Transverse colon (tissue), 4 donors: ENCODE data around the gene GADD45A.
A peak's percentile ranks its signal among the peaks of the same experiment; 100 is the strongest.

Experiments used
- EP300 ChIP-seq: sonication (generic); formaldehyde crosslinking; IDR thresholded peaks from one replicate; pipeline ENCODE4 v1.6.1; 2017; ENCODE audit warnings: antibody characterized with exemption, low read depth
- POLR2A ChIP-seq: fragments of 450-650 bp; IDR thresholded peaks from one replicate; pipeline ENCODE4 v1.6.1; 2016; ENCODE audit warnings: antibody characterized with exemption, mild to moderate bottlenecking, moderate library complexity
- POLR2AphosphoS5 ChIP-seq, 3 donors: sonication (generic); formaldehyde crosslinking; IDR thresholded peaks; one replicate each; pipeline ENCODE4 v1.6.1; 2016; ENCODE audit warnings: antibody characterized with exemption in 3 of 3
- TF ChIP-seq, protein P1 (sequence below), 5 experiments: fragments of 200-600 bp in 3 of 5; fragments of 450-650 bp in 2 of 5; sonication (generic) in 3 of 5; IDR thresholded peaks; 1 replicate in 2 of 5; 2 replicates in 3 of 5; pipeline ENCODE4 v1.5.1; 2016 to 2017; ENCODE audit warnings: antibody characterized with exemption in 5 of 5, inconsistent platforms in 3 of 5, mild to moderate bottlenecking in 2 of 5, moderate library complexity in 1 of 5

DNA sequence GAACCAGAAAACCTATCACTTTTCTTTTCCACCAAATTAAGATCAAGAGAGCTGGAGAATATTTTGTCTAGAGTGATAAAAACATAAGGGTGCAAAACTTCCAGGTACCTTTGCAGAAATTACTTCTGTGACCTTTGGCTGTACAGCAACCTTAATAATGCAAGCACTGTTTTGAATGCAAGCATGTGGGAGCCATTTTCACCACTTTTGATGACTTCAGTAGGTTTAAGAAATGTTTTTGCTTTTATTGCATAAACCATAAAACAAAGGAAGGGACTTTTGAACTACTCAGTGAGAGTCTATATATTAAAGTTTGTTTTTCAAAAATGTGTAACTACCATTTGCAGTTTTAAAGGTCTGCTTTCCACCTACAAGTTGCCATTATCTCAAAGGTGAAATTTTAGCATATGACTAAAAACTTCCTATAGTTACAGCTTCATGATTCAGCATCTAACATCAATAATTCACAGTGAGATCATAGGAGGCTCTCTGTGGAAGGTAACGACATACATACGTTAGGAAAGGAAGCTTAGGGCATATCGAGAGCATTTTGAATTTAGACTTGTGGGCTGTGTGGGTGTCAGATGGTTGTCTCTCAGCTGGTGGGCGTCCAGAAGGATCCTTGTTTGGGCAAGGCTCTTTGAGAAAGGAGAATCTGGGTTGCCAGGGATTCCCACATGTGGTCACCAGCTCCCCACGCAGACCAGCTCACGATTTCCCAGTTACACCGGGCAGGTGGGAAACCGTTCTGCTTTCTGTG is 1.1 kb upstream of the GADD45A start:
- TF ChIP-seq, protein P1, sequence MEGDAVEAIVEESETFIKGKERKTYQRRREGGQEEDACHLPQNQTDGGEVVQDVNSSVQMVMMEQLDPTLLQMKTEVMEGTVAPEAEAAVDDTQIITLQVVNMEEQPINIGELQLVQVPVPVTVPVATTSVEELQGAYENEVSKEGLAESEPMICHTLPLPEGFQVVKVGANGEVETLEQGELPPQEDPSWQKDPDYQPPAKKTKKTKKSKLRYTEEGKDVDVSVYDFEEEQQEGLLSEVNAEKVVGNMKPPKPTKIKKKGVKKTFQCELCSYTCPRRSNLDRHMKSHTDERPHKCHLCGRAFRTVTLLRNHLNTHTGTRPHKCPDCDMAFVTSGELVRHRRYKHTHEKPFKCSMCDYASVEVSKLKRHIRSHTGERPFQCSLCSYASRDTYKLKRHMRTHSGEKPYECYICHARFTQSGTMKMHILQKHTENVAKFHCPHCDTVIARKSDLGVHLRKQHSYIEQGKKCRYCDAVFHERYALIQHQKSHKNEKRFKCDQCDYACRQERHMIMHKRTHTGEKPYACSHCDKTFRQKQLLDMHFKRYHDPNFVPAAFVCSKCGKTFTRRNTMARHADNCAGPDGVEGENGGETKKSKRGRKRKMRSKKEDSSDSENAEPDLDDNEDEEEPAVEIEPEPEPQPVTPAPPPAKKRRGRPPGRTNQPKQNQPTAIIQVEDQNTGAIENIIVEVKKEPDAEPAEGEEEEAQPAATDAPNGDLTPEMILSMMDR (IDR thresholded peaks at IDR 0.05): no peak
- TF ChIP-seq POLR2A (peak; percentile 22), POLR2AphosphoS5 (IDR thresholded peaks at IDR 0.05) (peak in 1 of 3 donors; percentile 70), EP300 (no peak)
